Fibroblast of mammary gland (primary cell): ENCODE measurements around the gene HOXC10.
A peak's percentile ranks its signal among the peaks of the same experiment; 100 is the strongest.

ENCODE experiments used
- DNase-seq: peaks from one replicate; pipeline ENCODE4 v3.0.0-alpha.2; 2010; ENCODE audit warnings: low read depth
- H3K4me3 ChIP-seq: 2 replicates; pipeline ENCODE4 v1.5.1; 2011; ENCODE audit warnings: low read depth, mild to moderate bottlenecking, low read length, moderate library complexity; ENCODE audit not compliant: control insufficient read depth
- TF ChIP-seq, protein P1 (sequence below): conservative IDR thresholded peaks from 2 replicates; pipeline ENCODE4 v1.5.1; 2011; ENCODE audit warnings: low read depth, low read length, inconsistent platforms; ENCODE audit not compliant: control insufficient read depth, insufficient read depth

Gene HOXC10

DNA sequence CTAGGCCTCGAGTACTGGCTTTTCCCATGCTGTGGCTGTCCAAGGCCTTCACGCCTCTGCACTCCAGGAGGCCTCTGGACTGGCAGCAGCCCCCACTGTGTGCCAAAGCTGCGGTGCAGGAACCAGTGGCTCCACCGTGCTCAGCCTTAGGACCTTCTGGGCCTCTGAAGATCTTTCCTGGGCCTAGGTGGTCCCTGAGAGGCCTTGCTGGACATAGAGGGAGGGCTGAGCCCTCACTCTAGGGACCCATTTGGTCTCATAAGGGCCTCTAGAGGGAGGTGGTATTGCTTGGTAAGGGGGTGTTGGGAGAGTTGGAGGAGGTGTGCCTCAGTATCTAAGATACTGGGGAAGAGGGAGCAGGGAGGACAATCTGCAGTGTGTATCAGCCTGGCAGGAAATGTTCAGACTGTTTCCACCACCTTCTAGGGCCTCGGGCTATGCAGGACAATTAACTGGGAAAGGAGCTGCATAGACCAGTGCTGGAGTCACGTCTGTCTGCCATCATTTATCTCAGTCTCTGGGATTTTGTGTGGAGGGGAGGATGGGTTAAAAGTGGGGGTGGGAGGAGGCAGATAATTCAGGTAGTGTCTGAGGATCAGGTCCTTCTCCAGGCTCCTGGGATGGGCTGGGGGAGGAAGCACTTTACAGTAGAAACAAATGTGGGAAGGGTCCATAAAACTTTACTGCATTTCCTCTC lies 50.8 kb downstream of the HOXC10 start:
- no peak for DNase-seq
- no peak overlapping the region for H3K4me3 ChIP-seq
- TF ChIP-seq, protein P1, sequence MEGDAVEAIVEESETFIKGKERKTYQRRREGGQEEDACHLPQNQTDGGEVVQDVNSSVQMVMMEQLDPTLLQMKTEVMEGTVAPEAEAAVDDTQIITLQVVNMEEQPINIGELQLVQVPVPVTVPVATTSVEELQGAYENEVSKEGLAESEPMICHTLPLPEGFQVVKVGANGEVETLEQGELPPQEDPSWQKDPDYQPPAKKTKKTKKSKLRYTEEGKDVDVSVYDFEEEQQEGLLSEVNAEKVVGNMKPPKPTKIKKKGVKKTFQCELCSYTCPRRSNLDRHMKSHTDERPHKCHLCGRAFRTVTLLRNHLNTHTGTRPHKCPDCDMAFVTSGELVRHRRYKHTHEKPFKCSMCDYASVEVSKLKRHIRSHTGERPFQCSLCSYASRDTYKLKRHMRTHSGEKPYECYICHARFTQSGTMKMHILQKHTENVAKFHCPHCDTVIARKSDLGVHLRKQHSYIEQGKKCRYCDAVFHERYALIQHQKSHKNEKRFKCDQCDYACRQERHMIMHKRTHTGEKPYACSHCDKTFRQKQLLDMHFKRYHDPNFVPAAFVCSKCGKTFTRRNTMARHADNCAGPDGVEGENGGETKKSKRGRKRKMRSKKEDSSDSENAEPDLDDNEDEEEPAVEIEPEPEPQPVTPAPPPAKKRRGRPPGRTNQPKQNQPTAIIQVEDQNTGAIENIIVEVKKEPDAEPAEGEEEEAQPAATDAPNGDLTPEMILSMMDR: no peak

DNA sequence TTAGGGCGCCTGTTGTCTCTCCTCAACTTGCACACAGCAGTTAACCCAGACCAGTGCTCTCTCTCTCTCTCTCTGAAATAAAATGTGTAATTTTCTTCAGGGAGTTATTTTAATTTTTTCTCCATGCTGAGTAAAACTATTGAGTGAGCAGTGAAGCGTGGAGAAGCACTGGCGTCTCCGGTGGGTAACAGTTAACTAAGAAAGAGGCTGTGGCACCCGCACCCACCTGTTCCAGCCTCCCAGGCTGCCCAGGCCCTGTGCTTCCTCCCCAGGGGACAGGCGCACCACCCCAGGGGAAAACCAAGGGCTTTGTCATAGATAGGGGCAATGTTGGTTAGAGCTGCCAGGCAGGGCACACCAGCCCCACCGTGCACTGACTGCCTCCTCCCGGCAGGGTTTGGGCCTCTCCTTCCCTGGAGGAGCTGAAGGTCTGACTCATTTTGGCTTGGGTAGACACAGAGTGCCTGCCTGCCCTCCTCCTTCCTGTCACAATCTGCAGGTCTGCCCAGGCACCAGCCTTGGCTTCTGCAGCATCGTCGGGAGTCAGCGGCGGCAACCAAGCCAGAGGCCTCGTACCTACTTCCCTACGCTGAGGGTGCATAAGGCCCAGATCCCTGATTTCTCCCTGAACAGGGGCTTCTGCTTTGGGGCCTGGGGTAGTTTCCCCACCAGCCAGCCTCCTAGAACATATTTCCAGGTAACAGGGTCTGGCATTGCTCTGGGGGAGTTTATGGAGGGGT lies 51.8 kb downstream of the HOXC10 start:
- TF ChIP-seq, protein P1: peak; percentile 40
- peak; percentile 76 for DNase-seq
- H3K4me3 ChIP-seq: no peak overlapping the region

DNA sequence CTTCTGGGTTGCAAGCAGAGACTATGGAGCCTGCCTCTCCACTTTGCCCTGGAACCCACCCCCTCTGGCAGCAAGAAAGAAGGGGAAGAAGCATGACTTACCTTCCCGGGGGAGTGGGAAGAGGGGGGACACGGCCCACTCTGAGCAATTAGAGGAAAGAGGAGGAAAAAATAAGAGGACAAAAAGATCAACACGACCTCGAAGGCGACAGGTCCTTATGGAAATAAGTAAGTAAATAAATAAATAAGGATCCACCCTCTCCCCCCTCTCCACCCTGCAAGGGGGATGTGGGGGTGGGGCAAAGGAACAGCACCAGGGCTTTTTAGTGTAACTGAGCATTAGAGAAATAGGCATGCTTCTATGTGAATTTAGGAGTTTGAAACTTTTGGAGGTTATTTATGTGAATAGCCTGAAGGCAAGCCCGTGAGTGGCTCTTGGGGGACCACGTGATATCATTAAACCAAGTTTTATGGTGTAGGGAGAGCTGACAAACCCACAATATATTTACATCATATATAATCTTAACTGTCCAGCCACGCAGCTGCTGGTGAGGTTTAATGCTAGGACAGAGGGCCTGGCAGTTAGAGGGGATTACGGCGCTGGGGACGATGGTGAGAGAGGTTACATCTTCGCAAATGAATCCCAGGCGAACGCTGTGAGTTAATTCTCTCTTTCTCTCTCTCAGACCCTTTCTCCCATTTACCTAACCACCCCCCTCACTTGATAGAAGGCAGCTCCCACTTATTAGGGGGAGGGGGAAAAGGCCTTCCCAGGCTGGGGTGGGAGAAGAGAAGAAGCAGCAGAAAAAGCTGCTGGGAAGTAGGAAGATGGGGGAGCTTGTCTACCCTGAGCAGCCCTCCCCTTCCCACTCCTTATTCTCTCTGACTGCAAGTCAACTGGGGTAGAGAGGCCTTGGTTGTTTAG lies 52.7 kb downstream of the HOXC10 start:
- TF ChIP-seq, protein P1: no peak
- DNase-seq: no peak

DNA sequence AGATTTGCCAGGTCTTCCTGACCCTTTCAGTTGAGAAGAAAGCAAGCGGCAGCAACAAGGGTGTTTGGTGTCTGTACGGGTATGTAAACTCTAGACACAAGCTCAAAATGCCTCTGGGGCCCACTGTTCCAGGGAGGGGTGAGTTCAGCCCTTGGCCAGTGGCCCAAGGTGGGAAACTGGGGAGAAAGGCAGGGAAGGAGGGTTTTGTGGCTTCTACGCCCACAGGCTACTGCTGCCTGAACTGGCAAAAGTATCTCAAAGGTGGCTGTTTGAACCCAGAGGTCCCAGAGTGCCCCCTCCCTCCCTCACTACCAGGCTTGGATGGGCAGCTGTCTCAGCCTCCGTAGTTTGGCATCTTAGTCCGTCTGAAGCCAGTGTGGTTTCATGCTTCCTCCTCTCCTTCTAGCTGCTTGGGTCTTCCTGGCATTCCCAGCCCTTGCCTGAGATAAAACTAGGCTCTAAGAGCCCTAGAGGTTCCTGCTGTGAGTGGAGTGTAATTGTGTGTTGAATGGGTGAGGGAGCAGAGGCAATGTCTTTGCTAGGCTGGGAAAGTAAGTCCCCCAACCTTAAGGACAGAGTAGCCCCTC lies 53.4 kb downstream of the HOXC10 start:
- TF ChIP-seq, protein P1: no peak

More for the DNA sequence above, 52.7 kb downstream of the HOXC10 start:
- H3K4me3 ChIP-seq: no peak overlapping the region

DNA sequence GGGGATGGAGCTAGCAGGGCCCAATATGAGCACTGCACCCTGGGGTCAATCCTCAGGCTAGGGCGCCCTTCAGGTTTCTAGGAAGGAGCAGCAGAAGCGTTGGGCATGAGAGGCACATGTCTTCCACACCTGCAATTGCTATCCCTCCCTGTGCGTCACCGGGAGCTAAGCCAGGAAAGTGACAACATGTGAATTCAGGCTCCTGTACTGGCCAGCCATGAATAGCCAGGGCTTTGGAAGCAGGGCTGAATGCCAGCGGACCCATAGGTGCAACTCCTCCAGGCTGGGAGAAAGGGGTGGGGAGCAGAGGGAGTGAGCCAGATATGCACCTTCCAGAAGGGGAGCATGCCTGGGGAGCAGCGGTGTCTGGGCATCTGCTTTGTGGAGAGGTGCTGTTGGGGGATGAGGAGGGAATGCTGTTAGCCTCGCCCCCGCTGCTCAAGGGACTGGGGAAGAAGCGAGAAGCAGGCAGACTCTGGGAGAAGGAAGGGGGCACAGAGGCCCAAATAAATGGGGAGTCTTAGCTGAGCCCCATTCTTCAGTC lies 54.0 kb downstream of the HOXC10 start:
- peak overlapping the region; percentile 9 for H3K4me3 ChIP-seq
- peak; percentile 82 for DNase-seq
- TF ChIP-seq, protein P1: no peak

More for the DNA sequence above, 53.4 kb downstream of the HOXC10 start:
- DNase-seq: no peak
- H3K4me3 ChIP-seq: no peak overlapping the region
